Endothelial cell of umbilical vein (primary cell): Measurements from ENCODE around the gene CREBZF. TPM values are rescaled to one million over a fixed set of nuclear protein-coding genes. Genes with fewer than 3 reads are reported as not detected.
A peak's percentile ranks its signal among the peaks of the same experiment; 100 is the strongest.

Source experiments
- BruUV-seq: library from RNA; stranded (reverse); fragments of 400-500 nt; replicated peaks from 2 replicates; lab custom pipeline; 2021; lab: Mats Ljungman, UMichigan
- CTCF ChIA-PET: fragments of 300-600, 350-600 bp; sonication (Branson Sonifier 250); formaldehyde crosslinking; loops from one replicate; lab custom pipeline; 2021; ENCODE audit warnings: antibody characterized with exemption, inconsistent platforms; lab: Charles Lee
- POLR2A ChIA-PET: fragments of 300-600, 350-600 bp; sonication (Branson Sonifier 250); formaldehyde crosslinking; loops from one replicate; lab custom pipeline; 2021; ENCODE audit warnings: antibody characterized with exemption, inconsistent platforms; lab: Charles Lee
- DNase-seq: peaks from one replicate; pipeline ENCODE4 v3.0.0-alpha.2; 2011; ENCODE audit warnings: low read depth, low spot score
- FAIRE-seq: peaks from 2 replicates; lab custom pipeline; 2011; peaks lifted over from hg19 to GRCh38; lab: Jason Lieb, UNC
- H2AFZ ChIP-seq: 2 replicates; pipeline ENCODE4 v1.6.0; 2012; ENCODE audit warnings: low read depth, low read length, control low read depth, inconsistent platforms
- H3K27ac ChIP-seq: 2 replicates; pipeline ENCODE4 v1.5.1; 2011; ENCODE audit warnings: low read depth, mild to moderate bottlenecking, control low read depth, low read length, moderate library complexity; ENCODE audit not compliant: insufficient read depth
- H3K27me3 ChIP-seq, 2 experiments: 2 replicates each; pipeline versions ENCODE4 v1.6.0 to v1.6.1; 2011; ENCODE audit warnings: low read length in 2 of 2, mixed read lengths in 1 of 2; ENCODE audit not compliant: control insufficient read depth in 2 of 2, insufficient read depth in 2 of 2
- H3K36me3 ChIP-seq, 2 experiments: 2 replicates in 1 of 2; 3 replicates in 1 of 2; pipeline ENCODE4 v1.5.1; 2011; ENCODE audit warnings: low read length in 2 of 2, mild to moderate bottlenecking in 1 of 2, moderate library complexity in 1 of 2; ENCODE audit not compliant: control insufficient read depth in 2 of 2, insufficient read depth in 2 of 2; ENCODE audit errors: extremely low read depth in 1 of 2
- H3K4me1 ChIP-seq: 3 replicates; pipeline ENCODE4 v1.5.1; 2011; ENCODE audit warnings: mild to moderate bottlenecking, low read length; ENCODE audit not compliant: control insufficient read depth, insufficient read depth; ENCODE audit errors: extremely low read depth
- H3K4me2 ChIP-seq: 2 replicates; pipeline ENCODE4 v1.6.1; 2011; ENCODE audit warnings: low read length, control low read depth, mixed read lengths; ENCODE audit not compliant: insufficient read depth
- H3K4me3 ChIP-seq, 3 experiments: fragments of 200-600 bp in 1 of 3; sonication (generic), shearing (Covaris generic) in 1 of 3; replicated peaks in 1 of 3; 2 replicates each; pipeline ENCODE4 v1.5.1; 2011 to 2016; ENCODE audit warnings: control low read depth in 3 of 3, low read length in 3 of 3, mild to moderate bottlenecking in 2 of 3, inconsistent platforms in 1 of 3, low read depth in 1 of 3, moderate library complexity in 1 of 3; ENCODE audit not compliant: insufficient read depth in 1 of 3
- H3K79me2 ChIP-seq: 2 replicates; pipeline ENCODE4 v1.6.0; 2012; ENCODE audit warnings: low read length, inconsistent platforms; ENCODE audit not compliant: control insufficient read depth, insufficient read depth
- H3K9ac ChIP-seq: replicated peaks from 2 replicates; pipeline ENCODE3; 2011; ENCODE audit warnings: low read length, control low read depth; ENCODE audit not compliant: insufficient read depth; ENCODE audit errors: extremely low read depth
- H3K9me1 ChIP-seq: replicated peaks from 3 replicates; pipeline ENCODE4 v1.6.0; 2011; ENCODE audit warnings: mild to moderate bottlenecking, low read length; ENCODE audit not compliant: control insufficient read depth, insufficient read depth; ENCODE audit errors: extremely low read depth
- H3K9me3 ChIP-seq: replicated peaks from 2 replicates; pipeline ENCODE4 v1.5.1; 2012; ENCODE audit warnings: low read length, inconsistent platforms; ENCODE audit not compliant: control insufficient read depth, insufficient read depth
- H4K20me1 ChIP-seq: replicated peaks from 2 replicates; pipeline ENCODE3; 2011; ENCODE audit warnings: mild to moderate bottlenecking, low read length; ENCODE audit not compliant: control insufficient read depth, insufficient read depth; ENCODE audit errors: extremely low read depth
- EZH2 ChIP-seq: IDR thresholded peaks from 2 replicates; pipeline ENCODE4 v1.6.1; 2012; ENCODE audit warnings: borderline replicate concordance, low read depth, mild to moderate bottlenecking, moderate library complexity, low read length, inconsistent platforms; ENCODE audit not compliant: severe bottlenecking
- FOS ChIP-seq: IDR thresholded peaks from 2 replicates; pipeline ENCODE4 v1.6.1; 2011; ENCODE audit warnings: mild to moderate bottlenecking, low read length, moderate library complexity, borderline replicate concordance; ENCODE audit not compliant: insufficient read depth
- MYC ChIP-seq: IDR thresholded peaks from one replicate; pipeline ENCODE4 v1.6.1; 2011; ENCODE audit warnings: mild to moderate bottlenecking, low read depth, low read length
- POLR2AphosphoS5 ChIP-seq: IDR thresholded peaks from 2 replicates; pipeline ENCODE4 v1.6.1; 2012; ENCODE audit warnings: low read depth, mild to moderate bottlenecking, control low read depth, low read length, moderate library complexity; ENCODE audit not compliant: insufficient read depth
- dilution Hi-C: fragments of 300-500 bp; cut with MboI; formaldehyde crosslinking; loops from one replicate; pipeline ENCODE4 v1.15.0; 2019; ENCODE audit warnings: low sequenced_read_pairs; ENCODE audit not compliant: extremely low pct_ligation_motif_present
- intact Hi-C: fragments of 100-400 bp; cut with micrococcal nuclease; formaldehyde crosslinking; loops from one replicate; pipeline ENCODE4 v1.10.0; 2022
- polyA plus RNA-seq, 4 experiments: library from polyadenylated mRNA; depleted of rRNA in 3 of 4; stranded (reverse) in 3 of 4; unstranded in 1 of 4; fragments of >200 nt; gene quantifications; 2 replicates each; pipeline versions ENCODE4 v1.2.1 to v1.2.3, GENCODE V29; 2011 to 2012; ENCODE audit warnings: missing spikeins in 1 of 4
- total RNA-seq: library from RNA; stranded (reverse); gene quantifications from 2 replicates; pipeline ENCODE4 v1.2.3, GENCODE V29; 2021
- TF ChIP-seq, protein P1 (sequence below): IDR thresholded peaks from 2 replicates; pipeline ENCODE4 v1.6.1; 2011; ENCODE audit not compliant: insufficient read depth, insufficient read length
- TF ChIP-seq, protein P2 (sequence below), 2 donors: IDR thresholded peaks; 1 replicate in 1 of 2; 2 replicates in 1 of 2; pipeline ENCODE4 v1.5.1; 2011; ENCODE audit warnings: low read length in 2 of 2, mild to moderate bottlenecking in 2 of 2, moderate library complexity in 2 of 2, control low read depth in 1 of 2, inconsistent platforms in 1 of 2, low read depth in 1 of 2; ENCODE audit not compliant: insufficient read depth in 1 of 2; ENCODE audit errors: extremely low read depth in 1 of 2

CREBZF gene
- total and polyA plus RNA-seq, 2 donors (not counting 3 experiments of a cell fraction or from before 2014, with no cell fraction given) = 15.5 to 35.5 TPM

DNA sequence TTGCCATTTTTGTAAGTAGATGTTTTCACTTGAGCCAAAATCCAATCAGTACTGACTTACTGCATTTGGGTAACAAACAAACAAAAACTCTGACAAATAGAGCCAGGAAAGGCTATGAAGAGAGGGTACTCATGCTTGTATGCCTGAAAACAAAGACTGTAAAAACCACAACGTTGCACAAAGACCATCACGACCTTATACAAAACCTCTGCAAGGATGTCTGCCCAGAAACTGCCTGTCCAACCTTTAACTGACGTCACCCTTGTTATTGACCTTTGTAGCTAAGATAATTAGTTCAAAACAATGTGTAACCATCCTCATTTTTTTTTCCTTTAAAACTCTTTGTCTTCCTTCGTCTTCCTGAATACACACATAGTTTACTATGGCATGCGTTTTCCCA, 804 bp upstream of the CREBZF start:
- peak overlapping the region; percentile 98 for H3K4me2 ChIP-seq
- no peaks in the 10 kb centered on the region for H3K9me3 ChIP-seq
- H2AFZ ChIP-seq = peak overlapping the region; percentile 72
- no peaks in the 10 kb centered on the region for H3K27me3 ChIP-seq
- H4K20me1 ChIP-seq = peaks cover 13% of the 10 kb centered on the region
- peaks cover 39% of the 10 kb centered on the region for H3K79me2 ChIP-seq
- TF ChIP-seq, protein P1, sequence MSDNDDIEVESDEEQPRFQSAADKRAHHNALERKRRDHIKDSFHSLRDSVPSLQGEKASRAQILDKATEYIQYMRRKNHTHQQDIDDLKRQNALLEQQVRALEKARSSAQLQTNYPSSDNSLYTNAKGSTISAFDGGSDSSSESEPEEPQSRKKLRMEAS = no peak
- no peak for TF ChIP-seq MYC
- no peak for TF ChIP-seq POLR2AphosphoS5
- no peak for TF ChIP-seq FOS
- TF ChIP-seq, protein P2, sequence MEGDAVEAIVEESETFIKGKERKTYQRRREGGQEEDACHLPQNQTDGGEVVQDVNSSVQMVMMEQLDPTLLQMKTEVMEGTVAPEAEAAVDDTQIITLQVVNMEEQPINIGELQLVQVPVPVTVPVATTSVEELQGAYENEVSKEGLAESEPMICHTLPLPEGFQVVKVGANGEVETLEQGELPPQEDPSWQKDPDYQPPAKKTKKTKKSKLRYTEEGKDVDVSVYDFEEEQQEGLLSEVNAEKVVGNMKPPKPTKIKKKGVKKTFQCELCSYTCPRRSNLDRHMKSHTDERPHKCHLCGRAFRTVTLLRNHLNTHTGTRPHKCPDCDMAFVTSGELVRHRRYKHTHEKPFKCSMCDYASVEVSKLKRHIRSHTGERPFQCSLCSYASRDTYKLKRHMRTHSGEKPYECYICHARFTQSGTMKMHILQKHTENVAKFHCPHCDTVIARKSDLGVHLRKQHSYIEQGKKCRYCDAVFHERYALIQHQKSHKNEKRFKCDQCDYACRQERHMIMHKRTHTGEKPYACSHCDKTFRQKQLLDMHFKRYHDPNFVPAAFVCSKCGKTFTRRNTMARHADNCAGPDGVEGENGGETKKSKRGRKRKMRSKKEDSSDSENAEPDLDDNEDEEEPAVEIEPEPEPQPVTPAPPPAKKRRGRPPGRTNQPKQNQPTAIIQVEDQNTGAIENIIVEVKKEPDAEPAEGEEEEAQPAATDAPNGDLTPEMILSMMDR (IDR thresholded peaks at IDR 0.05; ENCODE audit: extremely low read depth in 1 of 2, insufficient read depth in 1 of 2, low read depth in 1 of 2, low read length in 2 of 2) = no peak
- no peak for TF ChIP-seq EZH2
- no TSS peak for BruUV-seq
- dilution Hi-C loops (no loop called here), intact Hi-C loops (loop anchor here (1.0 to 10.0 kb wide), 4 partner anchors 17 to 629 kb away; partner anchors contain the start of gene PICALM)
- no peaks in the 10 kb centered on the region for H3K9me1 ChIP-seq
- FAIRE-seq = no peak
- ChIA-PET CTCF (no interaction called here), POLR2A (no interaction called here)
- H3K36me3 ChIP-seq = peaks cover 0 to 3% of the 10 kb centered on the region in 2 experiments
- peaks cover 19% of the 10 kb centered on the region for H3K4me1 ChIP-seq
- DNase-seq = no peak
- no peak overlapping the region for H3K9ac ChIP-seq
- no peak overlapping the region for H3K4me3 ChIP-seq
- no peak overlapping the region for H3K27ac ChIP-seq
